K562 (cell line): ENCODE data around the gene HGD. TPM values are rescaled to one million over a fixed set of nuclear protein-coding genes. Genes with fewer than 3 reads are reported as not detected.

ENCODE experiments used
- ATAC-seq: fragments of 200-7000 bp; cut with Tn5 transposase; 3 replicates; pipeline ENCODE4 v1.9.1; 2020; ENCODE audit warnings: moderate library complexity
- BruUV-seq: library from RNA; stranded (reverse); fragments of 400-500 nt; replicated peaks from 2 replicates; lab custom pipeline; 2021; lab: Mats Ljungman, UMichigan
- CTCF ChIA-PET: fragments of 300-600 bp; formaldehyde crosslinking; extraction: SDS; loops from one replicate; lab custom pipeline; 2021; ENCODE audit warnings: low intra/inter-chr PET ratio; lab: Yijun Ruan, JAX
- POLR2A ChIA-PET: fragments of 300-600, 350-650 bp; sonication (Branson Sonifier 250); formaldehyde crosslinking; extraction: SDS; loops from one replicate; lab custom pipeline; 2021; ENCODE audit warnings: antibody characterized with exemption, inconsistent platforms; lab: Yijun Ruan, JAX
- DNase-seq, 4 experiments: peaks; one replicate each; pipeline versions ENCODE4 v3.0.0 to v3.0.0-alpha.2; 2011 to 2018; ENCODE audit warnings: low spot score in 3 of 4, mixed read lengths in 3 of 4; ENCODE audit errors: extremely low read depth in 1 of 4
- FAIRE-seq: peaks from 2 replicates; lab custom pipeline; 2011; peaks lifted over from hg19 to GRCh38; lab: Jason Lieb, UNC
- H2AFZ ChIP-seq: 2 replicates; pipeline ENCODE4 v1.6.0; 2011; ENCODE audit warnings: low read depth, low read length, control low read depth, inconsistent platforms
- H3K27ac ChIP-seq: fragments of 200-600 bp; 3 replicates; pipeline ENCODE4 v1.8.0; 2011; ENCODE audit warnings: low read depth, mild to moderate bottlenecking, control low read depth, inconsistent platforms, low read length, moderate library complexity, mixed read lengths; ENCODE audit errors: extremely low read depth
- H3K27me3 ChIP-seq, 2 experiments: fragments of 300-600 bp in 1 of 2; 2 replicates in 1 of 2; 3 replicates in 1 of 2; pipeline versions ENCODE4 v1.6.0 to v1.8.0; 2011; ENCODE audit warnings: inconsistent platforms in 2 of 2, low read length in 2 of 2, mild to moderate bottlenecking in 1 of 2, mixed read lengths in 1 of 2, moderate library complexity in 1 of 2; ENCODE audit not compliant: control insufficient read depth in 2 of 2, insufficient read depth in 2 of 2
- H3K36me3 ChIP-seq: fragments of 300-600 bp; 3 replicates; pipeline ENCODE4 v1.8.0; 2011; ENCODE audit warnings: mild to moderate bottlenecking, low read length, inconsistent platforms; ENCODE audit not compliant: control insufficient read depth, insufficient read depth
- H3K4me1 ChIP-seq, 2 experiments: fragments of 200-600 bp in 1 of 2; replicated peaks in 1 of 2; 2 replicates in 1 of 2; 3 replicates in 1 of 2; pipeline versions ENCODE4 v1.5.1 to v1.8.0; 2011; ENCODE audit warnings: inconsistent platforms in 2 of 2, low read length in 2 of 2, mild to moderate bottlenecking in 1 of 2, mixed read lengths in 1 of 2, moderate library complexity in 1 of 2; ENCODE audit not compliant: control insufficient read depth in 2 of 2, insufficient read depth in 2 of 2
- H3K4me2 ChIP-seq: 2 replicates; pipeline ENCODE4 v1.6.1; 2011; ENCODE audit warnings: low read length, control low read depth, inconsistent platforms, mixed read lengths; ENCODE audit not compliant: insufficient read depth
- H3K4me3 ChIP-seq: fragments of 200-600 bp; sonication (generic), shearing (Covaris generic); 2 replicates; pipeline ENCODE4 v1.5.1; 2016; ENCODE audit warnings: control low read depth, inconsistent platforms
- H3K79me2 ChIP-seq: fragments of 200-600 bp; 3 replicates; pipeline ENCODE4 v1.8.0; 2011; ENCODE audit warnings: low read length, inconsistent platforms; ENCODE audit not compliant: control insufficient read depth, insufficient read depth
- H3K9ac ChIP-seq, 2 experiments: 2 replicates each; pipeline versions ENCODE4 v1.6.0 to v1.6.1; 2011; ENCODE audit warnings: low read depth in 2 of 2, low read length in 2 of 2, control low read depth in 1 of 2, inconsistent platforms in 1 of 2, mild to moderate bottlenecking in 1 of 2, mixed read lengths in 1 of 2; ENCODE audit not compliant: insufficient read depth in 1 of 2
- H3K9me1 ChIP-seq: one replicate; pipeline ENCODE4 v1.6.0; 2011; ENCODE audit warnings: inconsistent platforms, mild to moderate bottlenecking, low read length, moderate library complexity; ENCODE audit not compliant: control insufficient read depth, insufficient read depth
- H3K9me3 ChIP-seq: replicated peaks from 2 replicates; pipeline ENCODE4 v1.5.1; 2011; ENCODE audit warnings: low read depth, low read length, inconsistent platforms; ENCODE audit not compliant: control insufficient read depth, insufficient read depth
- H4K20me1 ChIP-seq: replicated peaks from 2 replicates; pipeline ENCODE4 v1.6.1; 2011; ENCODE audit warnings: low read length, inconsistent platforms, mixed read lengths; ENCODE audit not compliant: control insufficient read depth, insufficient read depth
- ZNF212 ChIP-seq: fragments of 450-650 bp; formaldehyde crosslinking; IDR thresholded peaks from 2 replicates; pipeline ENCODE4 v1.4.0; 2020; ENCODE audit warnings: mild to moderate bottlenecking
- WGBS: fragments of 100-300 bp; shearing (Covaris generic); methylation state at CpG from one replicate; pipeline ENCODE4 v1.1.6; 2016; ENCODE audit warnings: low coverage, mixed read lengths; ENCODE audit not compliant: insufficient coverage; ENCODE audit errors: missing lambda C conversion rate; 5-methylcytosine and 5-hydroxymethylcytosine counted together
- in situ Hi-C: fragments of 300-500 bp; cut with MboI; formaldehyde crosslinking; loops from 4 replicates; pipeline ENCODE4 v1.15.0; 2018; ENCODE audit warnings: inconsistent platforms, mixed read lengths
- intact Hi-C: fragments of 100-400 bp; cut with micrococcal nuclease; formaldehyde crosslinking; loops from 2 replicates; pipeline ENCODE4 v1.14.2; 2022
- polyA plus RNA-seq, 8 experiments: library from polyadenylated mRNA; depleted of rRNA in 4 of 8; stranded (reverse) in 5 of 8; unstranded in 3 of 8; fragments of >200 nt; fragmentation: Nextera tagmentation in 2 of 8; fragmentation: Illumina TruSeq in 1 of 8; extraction: Ambion mirVana in 2 of 8; extraction: Trizol in 1 of 8; gene quantifications; 2 replicates each; pipeline versions ENCODE4 v1.2.1 to v1.2.3, GENCODE V29; 2011 to 2014; ENCODE audit warnings: inconsistent platforms in 1 of 8, missing spikeins in 1 of 8
- total RNA-seq, 7 experiments: library from RNA; depleted of rRNA in 6 of 7; stranded (reverse); fragments of >200 nt in 6 of 7; fragmentation: Illumina TruSeq in 2 of 7; extraction: Trizol in 2 of 7; gene quantifications; 2 replicates each; pipeline versions ENCODE4 v1.2.1 to v1.2.3, GENCODE V29; 2011 to 2021; ENCODE audit warnings: low replicate concordance in 1 of 7
- TF ChIP-seq, protein P1 (sequence below): fragments of 450-650 bp; IDR thresholded peaks from 2 replicates; pipeline ENCODE4 v1.6.1; 2018; ENCODE audit not compliant: partially characterized antibody

The HGD gene
- total and polyA plus RNA-seq, 9 of the 15 experiments (the other 6 are each of a cell fraction or from before 2014, with no cell fraction given) = 0.08 to 0.25 (median 0.17) TPM; not detected in 4

DNA sequence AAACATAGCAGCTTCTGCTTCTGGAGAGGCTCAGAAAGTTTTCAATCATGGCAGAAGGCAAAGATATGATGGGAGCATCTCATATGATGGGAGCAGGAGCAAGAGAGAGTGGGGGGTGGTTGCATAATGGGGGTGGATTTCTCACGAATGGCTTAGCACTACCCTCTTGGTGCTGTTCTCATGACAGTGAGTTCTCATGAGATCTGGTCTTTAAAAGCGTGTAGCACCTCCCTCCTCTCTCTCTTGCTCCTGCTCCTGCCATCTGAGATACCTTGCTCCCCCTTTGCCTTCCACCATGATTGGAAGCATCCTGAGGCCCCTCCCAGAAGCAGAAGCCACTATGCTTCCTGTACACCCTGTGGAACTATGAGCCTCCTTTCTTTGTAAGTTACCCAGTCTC, 22.2 kb downstream of the HGD start:
- H3K36me3 ChIP-seq = no peaks in the 10 kb centered on the region
- no peak for ATAC-seq
- WGBS = 7% methylated on average over 2 of the region's 2 CpGs
- H3K4me2 ChIP-seq = no peak overlapping the region
- H3K9ac ChIP-seq = no peak overlapping the region
- no peaks in the 10 kb centered on the region for H3K9me3 ChIP-seq
- H3K27ac ChIP-seq = no peak overlapping the region
- no peaks in the 10 kb centered on the region for H4K20me1 ChIP-seq
- TF ChIP-seq, protein P1, sequence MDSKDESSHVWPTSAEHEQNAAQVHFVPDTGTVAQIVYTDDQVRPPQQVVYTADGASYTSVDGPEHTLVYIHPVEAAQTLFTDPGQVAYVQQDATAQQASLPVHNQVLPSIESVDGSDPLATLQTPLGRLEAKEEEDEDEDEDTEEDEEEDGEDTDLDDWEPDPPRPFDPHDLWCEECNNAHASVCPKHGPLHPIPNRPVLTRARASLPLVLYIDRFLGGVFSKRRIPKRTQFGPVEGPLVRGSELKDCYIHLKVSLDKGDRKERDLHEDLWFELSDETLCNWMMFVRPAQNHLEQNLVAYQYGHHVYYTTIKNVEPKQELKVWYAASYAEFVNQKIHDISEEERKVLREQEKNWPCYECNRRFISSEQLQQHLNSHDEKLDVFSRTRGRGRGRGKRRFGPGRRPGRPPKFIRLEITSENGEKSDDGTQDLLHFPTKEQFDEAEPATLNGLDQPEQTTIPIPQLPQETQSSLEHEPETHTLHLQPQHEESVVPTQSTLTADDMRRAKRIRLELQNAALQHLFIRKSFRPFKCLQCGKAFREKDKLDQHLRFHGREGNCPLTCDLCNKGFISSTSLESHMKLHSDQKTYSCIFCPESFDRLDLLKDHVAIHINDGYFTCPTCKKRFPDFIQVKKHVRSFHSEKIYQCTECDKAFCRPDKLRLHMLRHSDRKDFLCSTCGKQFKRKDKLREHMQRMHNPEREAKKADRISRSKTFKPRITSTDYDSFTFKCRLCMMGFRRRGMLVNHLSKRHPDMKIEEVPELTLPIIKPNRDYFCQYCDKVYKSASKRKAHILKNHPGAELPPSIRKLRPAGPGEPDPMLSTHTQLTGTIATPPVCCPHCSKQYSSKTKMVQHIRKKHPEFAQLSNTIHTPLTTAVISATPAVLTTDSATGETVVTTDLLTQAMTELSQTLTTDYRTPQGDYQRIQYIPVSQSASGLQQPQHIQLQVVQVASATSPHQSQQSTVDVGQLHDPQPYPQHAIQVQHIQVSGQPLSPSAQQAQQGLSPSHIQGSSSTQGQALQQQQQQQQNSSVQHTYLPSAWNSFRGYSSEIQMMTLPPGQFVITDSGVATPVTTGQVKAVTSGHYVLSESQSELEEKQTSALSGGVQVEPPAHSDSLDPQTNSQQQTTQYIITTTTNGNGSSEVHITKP = peak; percentile 95
- no peak for TF ChIP-seq ZNF212
- H3K79me2 ChIP-seq = no peaks in the 10 kb centered on the region
- no peaks in the 10 kb centered on the region for H3K9me1 ChIP-seq
- CTCF ChIA-PET = no interaction called here
- no peak for FAIRE-seq
- H3K4me3 ChIP-seq = no peak overlapping the region
- H3K4me1 ChIP-seq = no peaks in the 10 kb centered on the region
- intact Hi-C loops (no loop called here), in situ Hi-C loops (no loop called here)
- no peak overlapping the region for H2AFZ ChIP-seq
- BruUV-seq = no TSS peak
- DNase-seq = no peak
- POLR2A ChIA-PET = no interaction called here
- no peaks in the 10 kb centered on the region for H3K27me3 ChIP-seq
